HL-60 (cell line): ENCODE results near the gene CROT.

ENCODE experiments used
- DNase-seq, 2 experiments: peaks; one replicate each; pipeline ENCODE4 v3.0.0-alpha.2; 2010 to 2020; ENCODE audit warnings: low read depth in 1 of 2, low spot score in 1 of 2
- H3K27ac ChIP-seq: fragments of 250-450 bp; sonication (Bioruptor Pico); replicated peaks from 2 replicates; pipeline ENCODE4 v1.5.1; 2020; ENCODE audit warnings: mild to moderate bottlenecking, moderate library complexity
- H3K27me3 ChIP-seq: fragments of 250-450 bp; sonication (Bioruptor Pico); 2 replicates; pipeline ENCODE4 v1.5.1; 2021; ENCODE audit warnings: mild to moderate bottlenecking, moderate library complexity; ENCODE audit not compliant: insufficient read depth, poor library complexity, severe bottlenecking
- H3K4me3 ChIP-seq: replicated peaks from 2 replicates; pipeline ENCODE4 v1.5.1; 2011; ENCODE audit warnings: mild to moderate bottlenecking, control low read depth, low read length; ENCODE audit not compliant: insufficient read depth
- GABPA ChIP-seq: IDR thresholded peaks from 2 replicates; pipeline ENCODE4 v1.6.1; 2012; ENCODE audit warnings: low read depth
- POLR2AphosphoS5 ChIP-seq: IDR thresholded peaks from 2 replicates; pipeline ENCODE4 v1.6.1; 2012; ENCODE audit warnings: low read depth
- REST ChIP-seq: IDR thresholded peaks from 2 replicates; pipeline ENCODE4 v1.6.1; 2012; ENCODE audit warnings: low read depth; ENCODE audit not compliant: insufficient replicate concordance
- SPI1 ChIP-seq: IDR thresholded peaks from 2 replicates; pipeline ENCODE4 v1.6.1; 2012; ENCODE audit warnings: low read depth, mild to moderate bottlenecking, borderline replicate concordance
- TF ChIP-seq, protein P1 (sequence below): IDR thresholded peaks from one replicate; pipeline ENCODE4 v1.5.1; 2011; ENCODE audit warnings: low read length, control low read depth, inconsistent platforms; ENCODE audit not compliant: insufficient read depth

CROT gene

GRCh38 chr7:87411186-87411585 is 65.7 kb downstream of the CROT start:
- no peak for DNase-seq
- no peaks in the 10 kb centered on the region for H3K27me3 ChIP-seq
- TF ChIP-seq POLR2AphosphoS5, result no peak
- no peak for TF ChIP-seq SPI1
- TF ChIP-seq, protein P1, sequence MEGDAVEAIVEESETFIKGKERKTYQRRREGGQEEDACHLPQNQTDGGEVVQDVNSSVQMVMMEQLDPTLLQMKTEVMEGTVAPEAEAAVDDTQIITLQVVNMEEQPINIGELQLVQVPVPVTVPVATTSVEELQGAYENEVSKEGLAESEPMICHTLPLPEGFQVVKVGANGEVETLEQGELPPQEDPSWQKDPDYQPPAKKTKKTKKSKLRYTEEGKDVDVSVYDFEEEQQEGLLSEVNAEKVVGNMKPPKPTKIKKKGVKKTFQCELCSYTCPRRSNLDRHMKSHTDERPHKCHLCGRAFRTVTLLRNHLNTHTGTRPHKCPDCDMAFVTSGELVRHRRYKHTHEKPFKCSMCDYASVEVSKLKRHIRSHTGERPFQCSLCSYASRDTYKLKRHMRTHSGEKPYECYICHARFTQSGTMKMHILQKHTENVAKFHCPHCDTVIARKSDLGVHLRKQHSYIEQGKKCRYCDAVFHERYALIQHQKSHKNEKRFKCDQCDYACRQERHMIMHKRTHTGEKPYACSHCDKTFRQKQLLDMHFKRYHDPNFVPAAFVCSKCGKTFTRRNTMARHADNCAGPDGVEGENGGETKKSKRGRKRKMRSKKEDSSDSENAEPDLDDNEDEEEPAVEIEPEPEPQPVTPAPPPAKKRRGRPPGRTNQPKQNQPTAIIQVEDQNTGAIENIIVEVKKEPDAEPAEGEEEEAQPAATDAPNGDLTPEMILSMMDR, result no peak
- no peak overlapping the region for H3K4me3 ChIP-seq
- no peak overlapping the region for H3K27ac ChIP-seq

- TF ChIP-seq REST (no peak), POLR2AphosphoS5 (no peak), SPI1 (no peak), GABPA (no peak)
- TF ChIP-seq, protein P1, result no peak
- H3K4me3 ChIP-seq, result no peak overlapping the region
- no peaks in the 10 kb centered on the region for H3K27me3 ChIP-seq
- no peak for DNase-seq
- H3K27ac ChIP-seq, result no peak overlapping the region
These were observed 67.6 kb downstream of the CROT start for GRCh38 chr7:87413029-87413428.

- no peak overlapping the region for H3K27ac ChIP-seq
- TF ChIP-seq GABPA, result no peak
- TF ChIP-seq SPI1, result no peak
- TF ChIP-seq POLR2AphosphoS5, result no peak
- no peak for TF ChIP-seq REST
- TF ChIP-seq, protein P1, result no peak
- DNase-seq, result no peak
- no peak overlapping the region for H3K4me3 ChIP-seq
- H3K27me3 ChIP-seq, result no peaks in the 10 kb centered on the region
These were observed 68.7 kb downstream of the CROT start for GRCh38 chr7:87413951-87414793.

GRCh38 chr7:87414794-87415188 is 69.3 kb downstream of the CROT start:
- H3K27ac ChIP-seq, result no peak overlapping the region
- H3K27me3 ChIP-seq, result no peaks in the 10 kb centered on the region
- H3K4me3 ChIP-seq, result no peak overlapping the region
- TF ChIP-seq REST (no peak), POLR2AphosphoS5 (no peak)
- TF ChIP-seq, protein P1, result no peak
- DNase-seq, result no peak
